A549 (cell line): ENCODE measurements around the gene GABBR2. TPM values are rescaled to one million over a fixed set of nuclear protein-coding genes. Genes with fewer than 3 reads are reported as not detected.

Source experiments
- ATAC-seq, 2 experiments: fragments of 200-7000 bp in 1 of 2; fragments of >200 bp in 1 of 2; cut with Nextera tagmentation in 1 of 2; cut with Tn5 transposase in 1 of 2; 3 replicates each; pipeline versions ENCODE4 v1.8.0 to v1.9.1; 2018 to 2020; ENCODE audit warnings: mild to moderate bottlenecking in 1 of 2, moderate library complexity in 1 of 2
- CTCF ChIA-PET: fragments of 300-600 bp; sonication (Branson Sonifier 250); formaldehyde crosslinking; extraction: SDS; loops from one replicate; lab custom pipeline; 2021; ENCODE audit warnings: antibody characterized with exemption, inconsistent platforms; lab: Yijun Ruan, JAX
- POLR2A ChIA-PET: fragments of 350-600 bp; formaldehyde crosslinking; extraction: SDS; loops from one replicate; lab custom pipeline; 2021; ENCODE audit warnings: antibody characterized with exemption, inconsistent platforms; lab: Yijun Ruan, JAX
- DNase-seq, 2 experiments: peaks; one replicate each; pipeline versions ENCODE4 v3.0.0 to v3.0.0-alpha.2; 2011 to 2016; ENCODE audit warnings: low read depth in 1 of 2, low spot score in 1 of 2
- FAIRE-seq: peaks from 2 replicates; lab custom pipeline; 2011; peaks lifted over from hg19 to GRCh38; lab: Jason Lieb, UNC
- H3K27ac ChIP-seq, 2 experiments: fragments of >200 bp; sonication (Bioruptor Twin); formaldehyde crosslinking; 3 replicates each; pipeline ENCODE4 v1.5.1; 2016 to 2017
- H3K4me1 ChIP-seq: fragments of >200 bp; sonication (Bioruptor Twin); formaldehyde crosslinking; 3 replicates; pipeline ENCODE4 v1.6.1; 2016
- H3K4me2 ChIP-seq: fragments of >200 bp; sonication (Bioruptor Twin); formaldehyde crosslinking; 3 replicates; pipeline ENCODE4 v1.6.1; 2016
- H3K4me3 ChIP-seq: fragments of >200 bp; sonication (Bioruptor Twin); formaldehyde crosslinking; 3 replicates; pipeline ENCODE4 v1.5.1; 2016
- H3K9me3 ChIP-seq: fragments of >200 bp; sonication (Bioruptor Twin); formaldehyde crosslinking; 3 replicates; pipeline ENCODE4 v1.6.1; 2016
- BCL3 ChIP-seq: fragments of >200 bp; sonication (Bioruptor Twin); formaldehyde crosslinking; IDR thresholded peaks from 3 replicates; pipeline ENCODE4 v1.6.1; 2016
- CTCF ChIP-seq: fragments of >200 bp; sonication (Bioruptor Twin); formaldehyde crosslinking; IDR thresholded peaks from 3 replicates; pipeline ENCODE4 v1.5.1; 2016
- EHF ChIP-seq: fragments of 250-450 bp; sonication (Bioruptor Pico); IDR thresholded peaks from 2 replicates; pipeline ENCODE4 v1.5.0; 2020; ENCODE audit warnings: mild to moderate bottlenecking
- EP300 ChIP-seq, 2 experiments: fragments of >200 bp; sonication (Bioruptor Twin); formaldehyde crosslinking; IDR thresholded peaks; 2 replicates in 1 of 2; 3 replicates in 1 of 2; pipeline ENCODE4 v1.6.1; 2016 to 2017
- ESRRA ChIP-seq: fragments of 150-350 bp; IDR thresholded peaks from 2 replicates; pipeline ENCODE4 v1.6.1; 2014; ENCODE audit warnings: mild to moderate bottlenecking, low read length, borderline replicate concordance
- GATA3 ChIP-seq: IDR thresholded peaks from 2 replicates; pipeline ENCODE4 v1.6.1; 2012; ENCODE audit warnings: borderline replicate concordance
- HMGXB4 ChIP-seq: fragments of 250-450 bp; sonication (Bioruptor Pico); IDR thresholded peaks from 2 replicates; pipeline ENCODE4 v1.5.0; 2021; ENCODE audit warnings: mild to moderate bottlenecking, moderate library complexity, borderline replicate concordance
- JUNB ChIP-seq: fragments of >200 bp; sonication (Bioruptor Twin); formaldehyde crosslinking; IDR thresholded peaks from 2 replicates; pipeline ENCODE4 v1.6.1; 2016
- KDM5A ChIP-seq: fragments of 200-600 bp; sonication (generic); IDR thresholded peaks from 2 replicates; pipeline ENCODE4 v1.6.1; 2016; ENCODE audit warnings: antibody characterized with exemption, mild to moderate bottlenecking
- MAFK ChIP-seq: fragments of 450-650 bp; IDR thresholded peaks from 2 replicates; pipeline ENCODE4 v1.6.1; 2014; ENCODE audit not compliant: partially characterized antibody
- NFE2L2 ChIP-seq: fragments of 150-350 bp; conservative IDR thresholded peaks from 2 replicates; pipeline ENCODE4 v1.6.1; 2014; ENCODE audit warnings: low read length
- PBX3 ChIP-seq: IDR thresholded peaks from 2 replicates; pipeline ENCODE4 v1.6.1; 2012
- REST ChIP-seq: fragments of 200-600 bp; sonication (generic); IDR thresholded peaks from 2 replicates; pipeline ENCODE4 v1.6.1; 2016; ENCODE audit warnings: antibody characterized with exemption, mild to moderate bottlenecking, moderate library complexity
- RNF2 ChIP-seq: fragments of 200-600 bp; sonication (generic); IDR thresholded peaks from 2 replicates; pipeline ENCODE4 v1.6.1; 2016; ENCODE audit warnings: low read depth, mild to moderate bottlenecking, antibody characterized with exemption, moderate library complexity, borderline replicate concordance
- SREBF2 ChIP-seq: fragments of 450-650 bp; IDR thresholded peaks from 2 replicates; pipeline ENCODE4 v1.6.1; 2014; ENCODE audit warnings: mild to moderate bottlenecking, moderate library complexity
- TFCP2L1 ChIP-seq: fragments of 250-450 bp; sonication (Bioruptor Pico); IDR thresholded peaks from 2 replicates; pipeline ENCODE4 v1.5.0; 2021; ENCODE audit warnings: mild to moderate bottlenecking
- USF2 ChIP-seq: fragments of 450-650 bp; IDR thresholded peaks from 2 replicates; pipeline ENCODE4 v1.6.1; 2014; ENCODE audit warnings: antibody characterized with exemption
- ZFP36 ChIP-seq: fragments of 450-650 bp; IDR thresholded peaks from 2 replicates; pipeline ENCODE4 v1.6.1; 2014; ENCODE audit warnings: borderline replicate concordance; ENCODE audit not compliant: partially characterized antibody
- ZNF302 ChIP-seq: fragments of 250-450 bp; sonication (Bioruptor Pico); IDR thresholded peaks from 2 replicates; pipeline ENCODE4 v1.9.0; 2021; ENCODE audit warnings: inconsistent platforms, mild to moderate bottlenecking, moderate library complexity
- WGBS: methylation state at CpG from one replicate; pipeline ENCODE4 v1.1.6; 2017; ENCODE audit errors: missing lambda C conversion rate; 5-methylcytosine and 5-hydroxymethylcytosine counted together
- polyA plus RNA-seq, 4 experiments: library from polyadenylated mRNA; depleted of rRNA in 3 of 4; stranded (reverse); fragments of >200 nt; fragmentation: RNase III in 1 of 4; extraction: RNeasy Plus Mini Kit Qiagen cat#74134 plus additional on column Dnase treatment in 1 of 4; gene quantifications; 2 replicates in 3 of 4; 3 replicates in 1 of 4; pipeline ENCODE4 v1.2.3, GENCODE V29; 2011 to 2017

The GABBR2 gene
- polyA plus RNA-seq, 2 of the 4 experiments (the other 2 are of a cell fraction): 0.08 to 0.57 TPM

GRCh38 chr9:98533132-98533531, 175.6 kb downstream of the GABBR2 start:
- Histone ChIP-seq H3K4me2 (no peak overlapping the region), H3K27ac (no peak overlapping the region), H3K4me3 (no peak overlapping the region), H3K9me3 (no peaks in the 10 kb centered on the region), H3K4me1 (no peaks in the 10 kb centered on the region)
- no peak for DNase-seq
- ChIA-PET POLR2A (no interaction called here), CTCF (no interaction called here)
- no peak for FAIRE-seq
- TF ChIP-seq RNF2 (no peak), ESRRA (no peak), TFCP2L1 (CRISPR knock-in tag) (no peak), ZFP36 (no peak), MAFK (no peak), JUNB (no peak), KDM5A (no peak), ZNF302 (CRISPR knock-in tag) (no peak), GATA3 (no peak), CTCF (no peak), EP300 (IDR thresholded peaks at IDR 0.05) (no peak), SREBF2 (no peak), USF2 (no peak), BCL3 (no peak), NFE2L2 (no peak), EHF (CRISPR knock-in tag) (no peak), REST (no peak), PBX3 (no peak), HMGXB4 (no peak)
- ATAC-seq: no peak
- WGBS: 13% methylated on average over 4 of the region's 4 CpGs
